Measurements from ENCODE around the gene BACE1.

DNA sequence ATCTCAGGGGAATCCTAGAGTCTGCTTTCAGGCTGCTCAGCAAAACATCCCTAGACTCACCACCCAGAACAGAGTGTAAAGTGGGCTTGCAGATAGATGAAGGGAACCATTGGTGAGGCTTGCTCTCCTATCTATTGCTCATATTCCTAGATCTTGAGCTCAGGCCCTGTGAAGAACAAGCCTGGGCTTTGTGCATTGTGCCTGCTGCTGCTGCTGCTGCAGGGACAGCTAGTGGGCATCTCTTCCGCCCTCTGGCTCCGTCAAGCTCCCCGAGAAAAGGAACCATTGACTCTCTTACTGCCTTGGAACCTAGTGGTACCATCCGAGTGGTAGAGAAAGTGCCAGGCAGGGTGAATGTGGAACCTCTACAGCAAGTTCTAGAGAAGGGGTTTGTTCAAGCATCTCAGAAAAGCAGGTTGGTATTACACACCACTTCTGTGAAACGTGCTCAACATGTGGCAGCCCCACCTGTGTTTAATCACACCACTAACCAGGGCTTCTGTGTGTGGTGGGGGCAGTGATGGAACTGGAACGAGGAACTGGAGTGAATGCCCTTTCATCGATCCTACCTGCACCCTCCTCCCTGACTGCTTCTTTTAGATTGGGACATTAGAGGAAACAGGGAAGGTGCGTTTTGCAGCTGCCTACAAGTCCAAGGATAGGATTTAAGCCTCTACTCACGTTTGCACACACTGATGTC, 20.5 kb downstream of the BACE1 start:
- TF ChIP-seq ZNF121 (CRISPR knock-in tag; IDR thresholded peaks at IDR 0.05) = no peak
- TF ChIP-seq CTCF (IDR thresholded peaks at IDR 0.05) = no peak
- no peak for TF ChIP-seq JUN (CRISPR knock-in tag; IDR thresholded peaks at IDR 0.05)
- no peak for TF ChIP-seq JAZF1 (CRISPR knock-in tag; IDR thresholded peaks at IDR 0.05)
- TF ChIP-seq CBFB (CRISPR knock-in tag; IDR thresholded peaks at IDR 0.05; ENCODE audit: low read depth) = no peak
- TF ChIP-seq ESRRA (CRISPR knock-in tag; IDR thresholded peaks at IDR 0.05; ENCODE audit: borderline replicate concordance) = no peak

All from WTC11 (cell line).